HG03175 (cell line): ENCODE results near the gene RTL5.

ENCODE experiments used
- ATAC-seq: cut with Tn5 transposase; IDR thresholded peaks from one replicate; pipeline ENCODE4 v1.9.1; 2021; ENCODE audit warnings: mild to moderate bottlenecking, moderate library complexity; ENCODE audit not compliant: unreplicated experiment

The RTL5 gene

GRCh38 chrX:72079607-72080006, 52.1 kb downstream of the RTL5 start:
- no peak for ATAC-seq

- no peak for ATAC-seq
Measured at GRCh38 chrX:72078411-72078810, 53.3 kb downstream of the RTL5 start.
